Measurements from ENCODE around the gene DNAH6.

DNAH6 gene

GRCh38 chr2:84850471-84850870, 334.2 kb downstream of the DNAH6 start:
- TF ChIP-seq ZNF8 (CRISPR knock-in tag; IDR thresholded peaks at IDR 0.05): no peak
- no peak for TF ChIP-seq ISL1 (CRISPR knock-in tag; IDR thresholded peaks at IDR 0.05)
- TF ChIP-seq GLIS3 (CRISPR knock-in tag; IDR thresholded peaks at IDR 0.05): no peak
- TF ChIP-seq ZFP3 (CRISPR knock-in tag; IDR thresholded peaks at IDR 0.05): no peak
- no peak for TF ChIP-seq TCF4 (CRISPR knock-in tag; IDR thresholded peaks at IDR 0.05; ENCODE audit: borderline replicate concordance)
- TF ChIP-seq PATZ1 (CRISPR knock-in tag; IDR thresholded peaks at IDR 0.05; ENCODE audit: borderline replicate concordance): no peak
- TF ChIP-seq CSRNP3 (CRISPR knock-in tag; IDR thresholded peaks at IDR 0.05): no peak
- TF ChIP-seq RARB (CRISPR knock-in tag; IDR thresholded peaks at IDR 0.05): no peak
- ATAC-seq: no peak

GRCh38 chr2:84851876-84852275, 335.6 kb downstream of the DNAH6 start:
- TF ChIP-seq TSHZ2 (CRISPR knock-in tag; IDR thresholded peaks at IDR 0.05): no peak
- TF ChIP-seq ESRRG (CRISPR knock-in tag; IDR thresholded peaks at IDR 0.05): no peak
- no peak for TF ChIP-seq TCF4 (CRISPR knock-in tag; IDR thresholded peaks at IDR 0.05; ENCODE audit: borderline replicate concordance)
- TF ChIP-seq CSDC2 (CRISPR knock-in tag; IDR thresholded peaks at IDR 0.05): no peak
- TF ChIP-seq POU6F1 (CRISPR knock-in tag; IDR thresholded peaks at IDR 0.05; ENCODE audit: borderline replicate concordance, low read depth): no peak
- no peak for TF ChIP-seq ZFP30 (CRISPR knock-in tag; IDR thresholded peaks at IDR 0.05)
- TF ChIP-seq ZNF8 (CRISPR knock-in tag; IDR thresholded peaks at IDR 0.05): no peak
- no peak for TF ChIP-seq CREB5 (CRISPR knock-in tag; IDR thresholded peaks at IDR 0.05; ENCODE audit: low read depth)
- no peak for TF ChIP-seq GLIS3 (CRISPR knock-in tag; IDR thresholded peaks at IDR 0.05)
- no peak for TF ChIP-seq SNAI2 (CRISPR knock-in tag; IDR thresholded peaks at IDR 0.05)
- TF ChIP-seq BACH2 (CRISPR knock-in tag; IDR thresholded peaks at IDR 0.05; ENCODE audit: borderline replicate concordance): no peak
- TF ChIP-seq RARB (CRISPR knock-in tag; IDR thresholded peaks at IDR 0.05): no peak
- TF ChIP-seq PPARA (CRISPR knock-in tag; IDR thresholded peaks at IDR 0.05; ENCODE audit: borderline replicate concordance): no peak
- no peak for TF ChIP-seq ZC3H10 (CRISPR knock-in tag; IDR thresholded peaks at IDR 0.05)
- TF ChIP-seq OSR1 (CRISPR knock-in tag; IDR thresholded peaks at IDR 0.05): no peak
- TF ChIP-seq ZNF565 (CRISPR knock-in tag; conservative IDR thresholded peaks at IDR 0.05; ENCODE audit: low read depth): no peak
- TF ChIP-seq ARNTL (CRISPR knock-in tag; IDR thresholded peaks at IDR 0.05; ENCODE audit: borderline replicate concordance, low read depth): no peak
- no peak for TF ChIP-seq ZFP3 (CRISPR knock-in tag; IDR thresholded peaks at IDR 0.05)
- no peak for ATAC-seq

- ATAC-seq: no peak
- TF ChIP-seq ESRRG (CRISPR knock-in tag; IDR thresholded peaks at IDR 0.05) (no peak), ARNTL (CRISPR knock-in tag; IDR thresholded peaks at IDR 0.05; ENCODE audit: borderline replicate concordance, low read depth) (no peak), POU6F1 (CRISPR knock-in tag; IDR thresholded peaks at IDR 0.05; ENCODE audit: borderline replicate concordance, low read depth) (no peak), TOX (CRISPR knock-in tag; IDR thresholded peaks at IDR 0.05; ENCODE audit: borderline replicate concordance) (no peak), TCF4 (CRISPR knock-in tag; IDR thresholded peaks at IDR 0.05; ENCODE audit: borderline replicate concordance) (no peak), PATZ1 (CRISPR knock-in tag; IDR thresholded peaks at IDR 0.05; ENCODE audit: borderline replicate concordance) (no peak), ZFP30 (CRISPR knock-in tag; IDR thresholded peaks at IDR 0.05) (no peak), CSRNP3 (CRISPR knock-in tag; IDR thresholded peaks at IDR 0.05) (no peak), PPARA (CRISPR knock-in tag; IDR thresholded peaks at IDR 0.05; ENCODE audit: borderline replicate concordance) (no peak), SNAI2 (CRISPR knock-in tag; IDR thresholded peaks at IDR 0.05) (no peak)
These were observed 338.6 kb downstream of the DNAH6 start for GRCh38 chr2:84854850-84855249.

Measured in SK-N-SH treated with all-trans-retinoic acid at 6 μM for 48 hours (cell line).